ENCODE measurements around the gene CYSRT1.

CYSRT1 gene

DNA sequence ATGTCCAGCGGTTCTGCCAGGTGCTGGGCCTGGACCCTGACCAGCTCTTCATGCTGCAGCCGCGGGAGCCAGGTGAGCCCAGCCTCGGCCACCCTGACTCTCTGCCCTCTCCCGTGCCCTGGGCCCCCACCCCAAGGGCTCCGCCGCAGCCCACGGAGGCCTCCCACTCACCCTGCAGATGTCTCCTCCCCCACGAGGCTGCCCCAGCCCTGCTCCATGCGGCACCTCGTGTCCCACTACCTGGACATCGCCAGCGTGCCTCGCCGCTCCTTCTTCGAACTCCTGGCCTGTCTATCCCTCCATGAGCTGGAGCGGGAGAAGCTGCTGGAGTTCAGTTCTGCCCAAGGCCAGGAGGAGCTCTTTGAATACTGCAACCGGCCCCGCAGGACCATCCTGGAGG is 10.4 kb upstream of the CYSRT1 start:
- H3K4me3 ChIP-seq (ENCODE audit: low read depth, low read length): no peak overlapping the region
- TF ChIP-seq, protein P1, sequence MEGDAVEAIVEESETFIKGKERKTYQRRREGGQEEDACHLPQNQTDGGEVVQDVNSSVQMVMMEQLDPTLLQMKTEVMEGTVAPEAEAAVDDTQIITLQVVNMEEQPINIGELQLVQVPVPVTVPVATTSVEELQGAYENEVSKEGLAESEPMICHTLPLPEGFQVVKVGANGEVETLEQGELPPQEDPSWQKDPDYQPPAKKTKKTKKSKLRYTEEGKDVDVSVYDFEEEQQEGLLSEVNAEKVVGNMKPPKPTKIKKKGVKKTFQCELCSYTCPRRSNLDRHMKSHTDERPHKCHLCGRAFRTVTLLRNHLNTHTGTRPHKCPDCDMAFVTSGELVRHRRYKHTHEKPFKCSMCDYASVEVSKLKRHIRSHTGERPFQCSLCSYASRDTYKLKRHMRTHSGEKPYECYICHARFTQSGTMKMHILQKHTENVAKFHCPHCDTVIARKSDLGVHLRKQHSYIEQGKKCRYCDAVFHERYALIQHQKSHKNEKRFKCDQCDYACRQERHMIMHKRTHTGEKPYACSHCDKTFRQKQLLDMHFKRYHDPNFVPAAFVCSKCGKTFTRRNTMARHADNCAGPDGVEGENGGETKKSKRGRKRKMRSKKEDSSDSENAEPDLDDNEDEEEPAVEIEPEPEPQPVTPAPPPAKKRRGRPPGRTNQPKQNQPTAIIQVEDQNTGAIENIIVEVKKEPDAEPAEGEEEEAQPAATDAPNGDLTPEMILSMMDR (IDR thresholded peaks at IDR 0.05; ENCODE audit: borderline replicate concordance, insufficient read depth, low read depth, low read length): no peak

DNA sequence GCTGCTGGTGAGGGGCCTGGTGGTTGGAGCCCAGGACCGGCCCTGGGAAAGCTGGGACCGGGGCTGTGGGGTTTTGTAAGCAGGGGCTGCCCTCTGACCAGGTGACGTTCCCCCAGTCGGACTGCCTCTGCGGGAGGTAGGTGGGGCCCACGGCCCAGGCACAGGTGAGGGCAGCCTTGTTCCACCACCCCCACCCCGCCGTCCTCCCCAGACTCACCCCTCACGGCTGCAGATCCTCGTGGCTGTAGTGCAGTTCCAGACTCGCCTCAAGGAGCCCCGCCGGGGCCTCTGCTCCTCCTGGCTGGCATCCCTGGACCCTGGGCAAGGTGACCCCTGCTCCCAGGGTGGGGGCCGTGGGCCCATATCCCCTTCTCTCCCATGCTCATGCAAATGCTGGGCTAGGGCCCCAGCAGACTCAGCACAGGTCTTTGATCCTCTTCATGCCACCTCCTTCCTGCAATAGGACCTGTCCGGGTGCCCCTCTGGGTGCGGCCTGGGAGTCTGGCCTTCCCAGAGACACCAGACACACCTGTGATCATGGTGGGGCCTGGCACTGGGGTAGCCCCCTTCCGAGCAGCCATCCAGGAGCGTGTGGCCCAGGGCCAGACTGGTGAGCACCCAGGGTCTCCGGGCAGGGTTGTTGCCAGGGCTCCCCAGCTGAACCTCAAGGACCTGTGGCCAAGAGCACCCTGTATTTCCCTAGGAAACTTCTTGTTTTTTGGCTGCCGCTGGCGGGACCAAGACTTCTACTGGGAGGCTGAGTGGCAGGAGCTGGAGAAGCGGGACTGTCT is 9.6 kb upstream of the CYSRT1 start:
- TF ChIP-seq, protein P1 (IDR thresholded peaks at IDR 0.05; ENCODE audit: borderline replicate concordance, insufficient read depth, low read depth, low read length): no peak
- H3K4me3 ChIP-seq (ENCODE audit: low read depth, low read length): no peak overlapping the region

DNA sequence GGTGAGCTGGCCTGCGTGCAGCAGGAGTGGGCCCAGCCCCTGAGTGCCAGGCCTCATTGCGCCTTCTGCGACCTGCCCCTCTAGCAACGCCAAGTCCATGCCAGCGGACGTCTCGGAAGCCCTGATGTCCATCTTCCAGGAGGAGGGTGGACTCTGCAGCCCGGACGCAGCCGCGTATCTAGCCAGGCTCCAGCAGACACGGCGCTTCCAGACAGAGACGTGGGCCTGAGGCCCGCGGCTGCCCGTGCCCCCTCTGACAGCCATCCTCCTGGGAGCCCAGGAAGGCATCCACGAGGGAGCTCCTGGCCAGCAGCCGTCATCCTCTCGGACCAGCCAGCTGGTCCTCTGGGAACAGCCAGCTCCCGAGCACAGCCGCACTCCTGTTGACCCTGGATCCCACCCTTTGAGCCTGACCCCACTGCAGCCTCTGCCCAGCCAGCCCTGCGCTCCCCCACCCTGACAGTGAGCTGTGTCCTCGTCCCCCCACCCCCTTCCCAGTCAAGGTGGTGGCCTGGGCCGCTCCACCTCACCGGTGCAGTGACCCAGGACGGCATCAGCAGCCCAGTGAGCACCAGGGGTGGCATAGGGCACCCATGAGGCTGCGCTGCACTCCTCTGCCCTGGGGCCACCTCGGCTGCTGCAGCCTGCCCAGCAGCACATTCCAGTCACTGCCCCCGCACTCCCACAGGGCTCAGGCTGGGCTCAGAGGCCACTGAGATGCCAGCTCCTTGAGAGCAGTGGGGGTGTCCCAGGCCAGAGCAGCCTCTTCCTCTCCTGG is 8.6 kb upstream of the CYSRT1 start:
- TF ChIP-seq, protein P1 (IDR thresholded peaks at IDR 0.05; ENCODE audit: borderline replicate concordance, insufficient read depth, low read depth, low read length): no peak
- H3K4me3 ChIP-seq (ENCODE audit: low read depth, low read length): no peak overlapping the region

DNA sequence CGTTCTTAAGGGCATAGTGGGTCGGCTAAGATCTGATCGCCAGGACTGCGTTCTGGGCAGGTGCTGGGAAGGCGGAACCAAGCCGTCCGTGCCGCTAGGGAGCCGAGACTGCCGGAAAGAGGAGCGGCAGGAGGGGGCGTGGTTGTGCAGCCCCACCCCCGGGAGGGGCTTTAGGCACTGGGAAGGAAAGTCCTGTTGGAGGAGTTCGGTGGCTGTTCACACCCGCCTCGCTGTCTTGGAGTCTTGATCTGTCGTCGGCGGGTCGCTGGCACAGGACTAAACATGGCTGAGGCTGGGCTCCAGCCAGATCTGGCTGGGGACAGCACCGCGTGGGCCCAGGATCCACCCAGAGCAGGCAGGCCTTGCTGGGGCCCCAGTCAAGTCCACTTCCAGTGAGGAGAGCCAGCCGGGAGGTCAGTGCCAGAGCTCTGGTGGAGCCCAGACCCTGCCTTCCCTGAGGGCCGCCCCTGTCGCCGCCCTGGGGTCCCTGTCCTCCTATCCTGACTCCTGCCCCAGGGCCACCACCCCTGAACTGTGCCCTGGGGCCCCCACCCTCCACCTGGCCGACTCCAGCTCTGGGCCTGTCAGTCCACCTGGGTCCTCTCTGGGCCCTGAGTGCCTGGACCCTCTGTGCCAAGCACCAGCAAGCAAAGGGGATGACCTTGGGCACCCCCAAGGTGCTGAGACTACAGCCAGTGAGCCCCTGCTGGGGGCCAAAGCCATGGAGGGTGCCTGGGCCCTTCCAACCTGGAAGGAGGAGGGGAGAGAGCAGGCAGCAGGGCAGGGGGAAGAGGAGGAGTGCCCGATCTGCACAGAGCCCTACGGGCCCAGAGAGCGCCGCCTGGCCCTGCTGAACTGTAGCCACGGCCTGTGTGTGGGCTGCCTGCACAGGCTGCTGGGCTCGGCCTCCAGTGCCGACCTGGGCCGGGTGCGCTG is 7.4 kb upstream of the CYSRT1 start:
- no peak overlapping the region for H3K4me3 ChIP-seq (ENCODE audit: low read depth, low read length)
- TF ChIP-seq, protein P1 (IDR thresholded peaks at IDR 0.05; ENCODE audit: borderline replicate concordance, insufficient read depth, low read depth, low read length): no peak

DNA sequence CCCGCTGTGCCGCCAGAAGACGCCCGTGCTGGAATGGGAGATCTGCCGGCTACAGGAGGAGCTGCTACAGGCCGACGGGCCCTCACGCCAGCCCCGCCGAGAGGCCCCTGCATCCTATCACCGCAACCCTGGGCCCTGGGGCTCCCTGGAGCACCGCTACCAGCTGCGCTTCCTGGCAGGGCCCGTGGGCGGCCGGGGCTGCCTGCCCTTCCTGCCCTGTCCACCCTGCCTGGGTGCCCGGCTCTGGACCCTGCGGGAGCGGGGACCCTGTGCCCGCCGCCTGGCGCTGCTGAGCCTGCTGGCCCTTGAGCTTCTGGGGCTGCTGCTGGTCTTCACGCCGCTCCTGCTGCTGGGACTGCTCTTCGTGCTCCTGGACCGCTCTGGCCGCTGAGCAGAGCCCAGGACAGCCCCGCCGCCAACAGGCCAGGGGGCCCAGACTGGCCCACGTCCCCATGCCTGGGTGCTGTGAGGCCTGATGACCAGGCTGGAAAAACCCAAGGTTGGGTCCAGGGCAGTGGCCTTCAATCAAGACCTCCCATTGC is 6.7 kb upstream of the CYSRT1 start:
- TF ChIP-seq, protein P1 (IDR thresholded peaks at IDR 0.05; ENCODE audit: borderline replicate concordance, insufficient read depth, low read depth, low read length): no peak
- H3K4me3 ChIP-seq (ENCODE audit: low read depth, low read length): no peak overlapping the region

DNA sequence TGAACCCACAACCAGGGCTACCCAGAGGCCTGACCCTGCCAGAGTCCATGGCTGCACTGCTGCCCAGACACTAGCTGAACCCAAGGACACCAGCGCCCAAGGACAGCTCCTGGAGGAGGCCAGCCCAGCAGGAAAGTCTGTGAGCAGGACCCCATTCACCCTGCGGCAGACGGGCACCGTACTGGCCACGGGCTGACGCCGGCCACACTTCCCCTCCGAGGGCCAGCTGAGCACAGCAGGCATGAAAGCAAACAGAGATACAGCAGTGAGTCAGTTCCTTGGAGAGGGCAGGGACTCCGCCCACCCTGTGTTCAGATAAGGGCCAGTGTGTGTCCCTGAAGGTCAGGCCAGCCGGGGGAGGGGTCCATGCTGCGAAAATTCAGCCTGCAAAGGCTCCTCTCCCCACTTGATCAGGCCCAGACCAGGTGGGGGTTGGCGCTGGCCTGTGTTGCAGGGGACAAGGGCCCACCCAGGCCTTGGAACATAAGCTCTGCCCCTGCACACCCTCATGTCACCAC is 6.2 kb upstream of the CYSRT1 start:
- no peak overlapping the region for H3K4me3 ChIP-seq (ENCODE audit: low read depth, low read length)
- TF ChIP-seq, protein P1 (IDR thresholded peaks at IDR 0.05; ENCODE audit: borderline replicate concordance, insufficient read depth, low read depth, low read length): no peak
